ENCODE measurements around the gene NKAIN1.

The NKAIN1 gene

GRCh38 chr1:31135973-31136600, 103.6 kb downstream of the NKAIN1 start:
- Histone ChIP-seq H3K4me1 (ENCODE audit: insufficient read depth, low read length) (no peaks in the 10 kb centered on the region), H3K4me2 (ENCODE audit: insufficient read depth, low read length) (no peak overlapping the region), H3K9me3 (ENCODE audit: insufficient read depth, low read length, severe bottlenecking) (no peaks in the 10 kb centered on the region), H4K20me1 (ENCODE audit: insufficient read depth, low read length) (no peaks in the 10 kb centered on the region), H3K9ac (ENCODE audit: low read depth, low read length) (no peak overlapping the region), H3K27ac (ENCODE audit: low read length) (no peak overlapping the region), H2AFZ (ENCODE audit: low read depth, low read length) (no peak overlapping the region), H3K27me3 (ENCODE audit: insufficient read depth, low read length, poor library complexity) (no peaks in the 10 kb centered on the region), H3K36me3 (ENCODE audit: insufficient read depth, low read length) (no peaks in the 10 kb centered on the region), H3K4me3 (ENCODE audit: low read depth in 1 of 2, low read length in 2 of 2) (no peak overlapping the region), H3K79me2 (ENCODE audit: insufficient read depth, low read length) (no peaks in the 10 kb centered on the region)
- DNase-seq (no peak), ATAC-seq (ENCODE audit: insufficient read depth, low read depth) (no peak)
- no peak for TF ChIP-seq EZH2 (IDR thresholded peaks at IDR 0.05; ENCODE audit: borderline replicate concordance, low read depth, low read length, severe bottlenecking)
- TF ChIP-seq CTCF (IDR thresholded peaks at IDR 0.05; ENCODE audit: borderline replicate concordance, extremely low read depth, low read length, poor library complexity, severe bottlenecking) = no peak

- H3K9ac ChIP-seq (ENCODE audit: low read depth, low read length) = no peak overlapping the region
- H2AFZ ChIP-seq (ENCODE audit: low read depth, low read length) = no peak overlapping the region
- H3K4me3 ChIP-seq (ENCODE audit: low read depth in 1 of 2, low read length in 2 of 2) = no peak overlapping the region
- no peak overlapping the region for H3K4me2 ChIP-seq (ENCODE audit: insufficient read depth, low read length)
- no peaks in the 10 kb centered on the region for H3K9me3 ChIP-seq (ENCODE audit: insufficient read depth, low read length, severe bottlenecking)
- no peaks in the 10 kb centered on the region for H4K20me1 ChIP-seq (ENCODE audit: insufficient read depth, low read length)
- TF ChIP-seq EZH2 (IDR thresholded peaks at IDR 0.05; ENCODE audit: borderline replicate concordance, low read depth, low read length, severe bottlenecking) = no peak
- TF ChIP-seq CTCF (IDR thresholded peaks at IDR 0.05; ENCODE audit: borderline replicate concordance, extremely low read depth, low read length, poor library complexity, severe bottlenecking) = no peak
- no peaks in the 10 kb centered on the region for H3K4me1 ChIP-seq (ENCODE audit: insufficient read depth, low read length)
- H3K27ac ChIP-seq (ENCODE audit: low read length) = no peak overlapping the region
- H3K27me3 ChIP-seq (ENCODE audit: insufficient read depth, low read length, poor library complexity) = no peaks in the 10 kb centered on the region
- no peak for ATAC-seq (ENCODE audit: insufficient read depth, low read depth)
- no peaks in the 10 kb centered on the region for H3K36me3 ChIP-seq (ENCODE audit: insufficient read depth, low read length)
- no peaks in the 10 kb centered on the region for H3K79me2 ChIP-seq (ENCODE audit: insufficient read depth, low read length)
- DNase-seq = no peak
These were observed 106.3 kb downstream of the NKAIN1 start for GRCh38 chr1:31133368-31133767.
